HK-2 (cell line): Measurements from ENCODE around the gene SYNE2.
A peak's percentile ranks its signal among the peaks of the same experiment; 100 is the strongest.
"Not testable (repeated sequence)": the region's sequence is repeated elsewhere in the genome, so short reads cannot be mapped to it uniquely, and the experiment has no call there.

Experiments
- DNase-seq: peaks from one replicate; pipeline ENCODE4 v3.0.0-alpha.2; 2018; ENCODE audit not compliant: unreplicated experiment

SYNE2 gene

DNA sequence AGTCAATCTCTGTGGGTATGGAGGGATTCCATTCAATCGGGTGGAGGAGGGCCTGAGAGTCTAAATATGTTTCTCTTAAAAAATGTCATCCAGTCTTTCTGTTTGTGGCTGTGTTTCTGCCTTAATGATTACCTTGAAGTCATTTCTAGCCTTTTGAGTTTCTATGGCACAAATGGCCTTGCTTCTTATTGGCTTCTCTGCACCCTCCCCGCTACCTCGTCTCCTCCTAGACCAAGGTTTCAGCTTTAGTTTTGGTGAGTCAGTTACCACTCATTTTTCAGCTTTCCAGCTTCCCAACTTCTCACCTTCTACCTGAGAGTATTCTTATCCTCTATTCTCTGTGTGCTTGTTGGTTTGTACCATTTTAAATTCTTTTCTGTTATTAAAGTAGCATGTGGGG lies 159.2 kb downstream of the SYNE2 start:
- no peak for DNase-seq

DNA sequence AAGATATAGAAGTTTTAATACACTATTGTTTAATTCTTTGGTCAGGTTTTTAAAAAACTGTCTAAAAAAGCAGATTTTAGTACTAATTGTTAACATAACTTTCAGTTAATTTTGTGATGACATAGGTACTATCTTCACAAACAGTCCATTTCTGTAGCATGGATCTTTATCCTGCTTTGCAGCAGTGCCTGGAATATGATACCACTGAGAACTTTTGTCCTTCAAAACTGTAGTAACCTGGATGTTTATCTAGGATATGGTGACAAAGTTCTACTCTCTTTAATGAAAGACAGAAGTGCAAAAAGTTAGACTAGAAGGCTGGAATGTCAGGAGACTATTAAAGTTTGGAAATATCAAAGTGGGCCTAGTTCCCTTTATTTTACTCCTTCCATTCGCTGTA lies 159.9 kb downstream of the SYNE2 start:
- no peak for DNase-seq

GRCh38 chr14:64025479-64025878 lies 172.7 kb downstream of the SYNE2 start:
- no peak for DNase-seq

DNA sequence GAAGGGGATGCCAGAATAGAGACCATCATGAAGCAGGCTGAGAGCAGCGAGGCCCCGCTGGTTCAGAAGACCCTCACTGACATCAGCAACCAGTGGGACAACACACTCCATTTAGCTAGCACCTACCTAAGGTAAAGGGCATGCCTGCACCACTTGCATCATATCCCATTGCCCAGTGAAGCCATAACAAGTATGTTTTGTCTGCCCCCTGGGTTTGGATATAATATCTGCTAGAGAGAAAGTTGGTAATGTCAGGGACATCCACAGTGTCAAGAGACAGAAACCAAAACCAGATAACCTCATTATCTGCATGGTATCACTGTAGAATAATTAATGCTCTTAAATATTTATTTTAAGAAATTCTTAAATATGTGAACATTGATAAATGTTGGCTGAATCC lies 173.8 kb downstream of the SYNE2 start:
- no peak for DNase-seq

- DNase-seq, result no peak
Observed at GRCh38 chr14:64035143-64035542, 182.3 kb downstream of the SYNE2 start.

- DNase-seq, result not testable (repeated sequence)
Observed at GRCh38 chr14:64037869-64038745, 185.3 kb downstream of the SYNE2 start.

GRCh38 chr14:64038841-64039542 lies 186.2 kb downstream of the SYNE2 start:
- DNase-seq, result no peak

DNA sequence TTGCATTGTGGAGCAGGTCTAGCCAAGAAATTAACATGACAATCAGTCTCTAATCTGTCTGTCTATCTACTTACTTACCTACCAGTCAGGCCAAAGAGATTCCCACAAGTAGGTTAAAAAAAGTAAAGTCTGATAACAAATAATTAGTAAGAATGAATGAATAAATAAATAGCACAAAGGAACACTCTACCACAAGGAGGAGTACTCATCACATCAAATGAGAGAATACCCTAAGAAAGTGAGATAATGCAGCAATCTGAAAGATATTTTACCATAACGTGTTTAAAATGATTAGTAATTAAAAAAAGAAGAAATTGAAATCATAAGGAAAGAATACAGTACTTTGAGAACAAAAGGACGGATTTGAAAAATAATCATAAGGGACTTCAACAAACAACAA lies 187.2 kb downstream of the SYNE2 start:
- DNase-seq, result no peak

DNA sequence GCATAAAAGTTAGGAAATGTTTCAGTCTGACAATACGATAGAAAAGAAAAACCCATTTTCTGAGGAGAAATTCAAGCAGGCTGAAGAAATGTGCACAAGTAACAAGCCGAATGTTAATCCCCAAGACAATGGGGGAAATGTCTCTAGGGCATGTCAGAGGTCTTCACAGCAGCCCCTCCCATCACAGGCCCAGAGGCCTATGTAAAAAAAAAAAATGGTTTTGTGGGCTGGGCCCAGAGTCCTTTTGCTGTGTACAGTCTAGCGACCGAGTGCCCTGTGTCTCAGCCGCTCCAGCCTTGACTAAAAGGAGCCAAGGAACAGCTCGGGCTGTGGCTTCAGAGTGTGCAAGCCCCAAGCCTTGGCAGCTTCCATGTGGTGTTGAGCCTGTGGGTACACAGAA lies 190.5 kb downstream of the SYNE2 start:
- not testable (repeated sequence) for DNase-seq

- DNase-seq, result no peak
Observed at GRCh38 chr14:64045091-64045490, 192.3 kb downstream of the SYNE2 start.

DNA sequence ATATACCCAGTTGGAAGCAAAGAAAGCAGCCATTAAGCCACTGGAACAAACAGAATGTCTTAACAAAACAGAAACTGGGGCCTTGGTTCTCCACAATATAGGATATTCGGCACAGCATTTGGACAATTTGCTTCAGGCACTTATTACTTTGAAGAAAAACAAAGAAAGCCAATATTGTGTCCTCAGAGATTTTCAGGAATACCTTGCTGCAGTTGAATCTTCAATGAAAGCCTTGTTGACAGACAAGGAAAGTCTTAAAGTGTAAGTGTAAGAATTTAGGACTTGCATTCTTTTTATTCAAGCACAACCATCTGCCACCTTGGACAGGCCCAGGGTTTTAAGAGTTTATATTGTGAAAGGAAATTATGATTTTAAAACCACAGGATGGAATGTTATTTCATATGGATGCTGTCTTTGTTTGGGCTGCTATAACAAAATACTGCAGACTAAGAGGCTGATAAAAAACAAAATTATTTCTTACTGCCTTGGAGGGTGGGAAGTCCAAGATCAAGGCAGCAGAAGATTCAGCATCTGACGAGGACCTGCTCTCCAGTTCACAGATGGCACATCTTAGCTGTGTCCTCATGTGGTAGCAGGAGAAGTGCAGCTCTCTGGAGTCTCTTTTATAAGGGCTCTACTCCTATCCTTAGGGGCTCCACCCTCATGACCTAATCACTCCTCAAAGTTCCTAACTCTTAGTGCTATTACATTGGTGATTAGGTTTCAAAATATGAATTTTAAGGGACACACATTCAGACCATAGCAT lies 197.0 kb downstream of the SYNE2 start:
- no peak for DNase-seq

GRCh38 chr14:64053694-64054669 lies 201.2 kb downstream of the SYNE2 start:
- DNase-seq, result no peak

- DNase-seq, result no peak
Observed at GRCh38 chr14:64059454-64060198, 206.8 kb downstream of the SYNE2 start.

GRCh38 chr14:64060199-64060545 lies 207.4 kb downstream of the SYNE2 start:
- no peak for DNase-seq

DNA sequence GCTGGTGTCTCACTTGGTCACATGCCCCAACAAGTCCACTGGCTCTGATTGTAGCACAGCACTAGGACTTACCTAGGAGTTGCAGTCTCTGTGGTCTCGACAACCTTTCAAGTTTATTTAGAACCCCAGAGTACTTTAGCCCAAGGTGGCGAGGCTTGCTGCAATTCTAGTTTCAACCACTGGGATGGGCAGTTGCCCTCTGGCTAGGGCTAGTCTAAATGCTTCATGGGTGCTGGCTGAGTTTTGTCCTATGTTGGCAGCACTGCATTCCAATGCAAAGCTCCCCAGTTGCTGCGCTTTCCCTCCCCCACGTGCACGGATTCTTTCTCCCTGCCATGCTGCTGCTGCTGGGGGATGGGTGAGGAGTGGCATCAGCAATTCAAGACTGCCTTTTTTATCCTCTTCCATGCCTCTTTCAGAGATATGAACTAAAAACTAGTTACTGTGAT lies 207.9 kb downstream of the SYNE2 start:
- DNase-seq, result peak; percentile 9

DNA sequence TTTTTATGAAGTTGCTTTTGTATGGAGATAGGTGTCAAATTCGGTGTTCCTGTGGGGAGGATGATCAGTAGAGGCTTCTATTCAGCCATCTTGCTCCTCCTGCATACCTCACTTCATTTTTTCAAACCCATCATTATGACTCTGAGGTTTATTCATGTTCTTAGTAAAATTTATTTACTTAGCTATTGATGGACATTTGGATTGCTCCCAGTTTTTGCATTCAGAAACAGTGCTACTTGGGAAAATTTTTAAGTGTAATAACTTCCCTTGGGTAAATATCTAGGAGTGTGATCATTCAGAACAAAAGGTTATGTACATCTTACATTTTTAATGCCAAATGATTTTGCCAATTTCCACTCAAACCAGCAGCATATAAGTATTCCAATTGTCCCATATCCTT lies 208.3 kb downstream of the SYNE2 start:
- DNase-seq, result no peak

DNA sequence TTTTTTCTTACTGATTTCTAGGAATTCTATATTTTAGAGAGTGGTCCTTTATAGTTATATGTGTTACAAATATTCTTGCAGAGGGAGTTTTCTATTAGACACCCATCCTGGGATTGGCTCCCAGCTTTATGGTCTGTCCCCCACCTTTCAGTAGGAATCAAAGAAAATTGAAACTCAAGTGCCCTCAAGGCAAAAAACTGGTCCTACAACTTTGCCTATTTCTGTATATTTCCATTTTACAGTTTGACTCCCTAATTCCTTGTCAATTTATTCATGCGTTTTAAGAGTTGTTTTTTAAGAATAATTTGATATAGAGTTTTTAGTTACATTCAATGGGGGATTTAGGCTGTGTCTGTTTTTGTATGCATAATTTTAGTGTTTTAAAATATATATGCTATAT lies 208.9 kb downstream of the SYNE2 start:
- DNase-seq, result no peak

GRCh38 chr14:64062381-64063115 lies 209.7 kb downstream of the SYNE2 start:
- DNase-seq, result no peak

- DNase-seq, result no peak
Observed at GRCh38 chr14:64064447-64064846, 211.6 kb downstream of the SYNE2 start.
